DMS114 treated with DMSO at 0.1 percent for 48 hours (cell line): ENCODE data around the gene TSSK6.

Source experiments
- DNase-seq: peaks from one replicate; lab custom pipeline; 2025; ENCODE audit not compliant: unreplicated experiment; lab: John Stamatoyannopoulos, UW

Gene TSSK6

GRCh38 chr19:19514881-19515641 lies at the start of gene TSSK6:
Gene TSSK6, minus strand, starts transcription at chr19:19515548. Its CDS starts 121 bp downstream, at chr19:19515427.
- no peak for DNase-seq

- DNase-seq = no peak
These were observed 48.0 kb upstream of the TSSK6 start for GRCh38 chr19:19563348-19563848.

- DNase-seq = no peak
These were observed 47.5 kb upstream of the TSSK6 start for GRCh38 chr19:19562665-19563347.

GRCh38 chr19:19561946-19562664 lies 46.8 kb upstream of the TSSK6 start:
- DNase-seq = no peak

- DNase-seq = no peak
These were observed 44.6 kb upstream of the TSSK6 start for GRCh38 chr19:19559931-19560330.

GRCh38 chr19:19558636-19559035 lies 43.3 kb upstream of the TSSK6 start:
- DNase-seq = no peak

GRCh38 chr19:19558055-19558454 lies 42.7 kb upstream of the TSSK6 start:
- no peak for DNase-seq

- no peak for DNase-seq
These were observed 39.0 kb upstream of the TSSK6 start for GRCh38 chr19:19554074-19555023.

GRCh38 chr19:19553670-19554069 lies 38.3 kb upstream of the TSSK6 start:
- no peak for DNase-seq

GRCh38 chr19:19552798-19553197 lies 37.5 kb upstream of the TSSK6 start:
- DNase-seq = peak; percentile 26

- DNase-seq = no peak
These were observed 36.5 kb upstream of the TSSK6 start for GRCh38 chr19:19551853-19552192.

- DNase-seq = no peak
These were observed 35.9 kb upstream of the TSSK6 start for GRCh38 chr19:19550972-19551852.

GRCh38 chr19:19550485-19550929 lies 35.2 kb upstream of the TSSK6 start:
- no peak for DNase-seq

- DNase-seq = no peak
These were observed 34.6 kb upstream of the TSSK6 start for GRCh38 chr19:19549804-19550464.

- DNase-seq = no peak
These were observed 33.8 kb upstream of the TSSK6 start for GRCh38 chr19:19548915-19549759.

GRCh38 chr19:19547674-19548336 lies 32.5 kb upstream of the TSSK6 start:
- DNase-seq = no peak

- no peak for DNase-seq
These were observed 31.4 kb upstream of the TSSK6 start for GRCh38 chr19:19546751-19547162.

- DNase-seq = no peak
These were observed 30.4 kb upstream of the TSSK6 start for GRCh38 chr19:19545707-19546106.
